Measurements from ENCODE around the gene RORC.
"Not testable (repeated sequence)": the region's sequence is repeated elsewhere in the genome, so short reads cannot be mapped to it uniquely, and the experiment has no call there.

Gene RORC

GRCh38 chr1:151769270-151769669 lies 62.3 kb downstream of the RORC start:
- not testable (repeated sequence) for DNase-seq

GRCh38 chr1:151768351-151769066 lies 63.1 kb downstream of the RORC start:
- not testable (repeated sequence) for DNase-seq

GRCh38 chr1:151763990-151764389 lies 67.6 kb downstream of the RORC start:
- DNase-seq: no peak

- DNase-seq: peak; percentile 92
Measured at GRCh38 chr1:151762941-151763921, 68.4 kb downstream of the RORC start, which contains the start of gene MRPL9. Gene MRPL9, minus strand, starts transcription at chr1:151763496. Its CDS starts 17 bp downstream, at chr1:151763479.

- DNase-seq: no peak
Measured at GRCh38 chr1:151760597-151761385, 70.8 kb downstream of the RORC start.

GRCh38 chr1:151759241-151759640 lies 72.4 kb downstream of the RORC start:
- no peak for DNase-seq

- no peak for DNase-seq
Measured at GRCh38 chr1:151756291-151756690, 75.3 kb downstream of the RORC start.
